ENCODE results near the gene DNAH5. TPM values are rescaled to one million over a fixed set of nuclear protein-coding genes. Genes with fewer than 3 reads are reported as not detected.

Gene DNAH5
- polyA plus RNA-seq, 1 donor (not counting 4 experiments of a cell fraction or from before 2014, with no cell fraction given): 0.73 TPM

- H3K27ac ChIP-seq (ENCODE audit: control insufficient read depth, insufficient read depth, low read length): no peak overlapping the region
- no peaks in the 10 kb centered on the region for H3K27me3 ChIP-seq (ENCODE audit: control insufficient read depth, extremely low read depth, insufficient read depth, low read length)
- no peaks in the 10 kb centered on the region for H3K9me1 ChIP-seq (ENCODE audit: control insufficient read depth, extremely low read depth, insufficient read depth, low read length)
- H3K4me2 ChIP-seq (ENCODE audit: control insufficient read depth, extremely low read depth, insufficient read depth, low read depth, low read length): no peak overlapping the region
- TF ChIP-seq EZH2 (IDR thresholded peaks at IDR 0.05; ENCODE audit: low read length): no peak
- TF ChIP-seq, protein P1, sequence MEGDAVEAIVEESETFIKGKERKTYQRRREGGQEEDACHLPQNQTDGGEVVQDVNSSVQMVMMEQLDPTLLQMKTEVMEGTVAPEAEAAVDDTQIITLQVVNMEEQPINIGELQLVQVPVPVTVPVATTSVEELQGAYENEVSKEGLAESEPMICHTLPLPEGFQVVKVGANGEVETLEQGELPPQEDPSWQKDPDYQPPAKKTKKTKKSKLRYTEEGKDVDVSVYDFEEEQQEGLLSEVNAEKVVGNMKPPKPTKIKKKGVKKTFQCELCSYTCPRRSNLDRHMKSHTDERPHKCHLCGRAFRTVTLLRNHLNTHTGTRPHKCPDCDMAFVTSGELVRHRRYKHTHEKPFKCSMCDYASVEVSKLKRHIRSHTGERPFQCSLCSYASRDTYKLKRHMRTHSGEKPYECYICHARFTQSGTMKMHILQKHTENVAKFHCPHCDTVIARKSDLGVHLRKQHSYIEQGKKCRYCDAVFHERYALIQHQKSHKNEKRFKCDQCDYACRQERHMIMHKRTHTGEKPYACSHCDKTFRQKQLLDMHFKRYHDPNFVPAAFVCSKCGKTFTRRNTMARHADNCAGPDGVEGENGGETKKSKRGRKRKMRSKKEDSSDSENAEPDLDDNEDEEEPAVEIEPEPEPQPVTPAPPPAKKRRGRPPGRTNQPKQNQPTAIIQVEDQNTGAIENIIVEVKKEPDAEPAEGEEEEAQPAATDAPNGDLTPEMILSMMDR (optimal IDR thresholded peaks at IDR 0.05 in 1 of 3, IDR thresholded peaks at IDR 0.05 in 1 of 3, conservative IDR thresholded peaks at IDR 0.05 in 1 of 3; ENCODE audit: extremely low read depth in 1 of 3, insufficient read depth in 2 of 3, low read length in 3 of 3): no peak
- DNase-seq (ENCODE audit: low read depth, low spot score): no peak
- no peaks in the 10 kb centered on the region for H3K9me3 ChIP-seq (ENCODE audit: control insufficient read depth, low read depth, low read length)
- H3K4me3 ChIP-seq (ENCODE audit: control insufficient read depth in 2 of 3, extremely low read depth in 1 of 3, insufficient read depth in 2 of 3, low read depth in 1 of 3, low read length in 3 of 3): no peak overlapping the region
- dilution Hi-C loops (cut with MboI; ENCODE audit: extremely low pct_ligation_motif_present, low sequenced_read_pairs): no loop called here
- FAIRE-seq: no peak
- no peak overlapping the region for H2AFZ ChIP-seq (ENCODE audit: control insufficient read depth, low read length)
- H4K20me1 ChIP-seq (ENCODE audit: control insufficient read depth, extremely low read depth, insufficient read depth, low read length): no peaks in the 10 kb centered on the region
- no peaks in the 10 kb centered on the region for H3K36me3 ChIP-seq (ENCODE audit: control insufficient read depth in 2 of 2, extremely low read depth in 1 of 2, insufficient read depth in 2 of 2, low read length in 2 of 2)
- no peaks in the 10 kb centered on the region for H3K79me2 ChIP-seq (ENCODE audit: control insufficient read depth, insufficient read depth, low read length)
- H3K4me1 ChIP-seq (ENCODE audit: control insufficient read depth, extremely low read depth, insufficient read depth, low read length): peaks cover 7% of the 10 kb centered on the region
- H3K9ac ChIP-seq (ENCODE audit: control insufficient read depth, extremely low read depth, insufficient read depth, low read length): no peak overlapping the region
These were observed 33.7 kb downstream of the DNAH5 start for GRCh38 chr5:13910637-13911288.

- Histone ChIP-seq H3K36me3 (ENCODE audit: control insufficient read depth in 2 of 2, extremely low read depth in 1 of 2, insufficient read depth in 2 of 2, low read length in 2 of 2) (no peaks in the 10 kb centered on the region), H3K4me3 (ENCODE audit: control insufficient read depth in 2 of 3, extremely low read depth in 1 of 3, insufficient read depth in 2 of 3, low read depth in 1 of 3, low read length in 3 of 3) (no peak overlapping the region), H2AFZ (ENCODE audit: control insufficient read depth, low read length) (no peak overlapping the region), H3K9me3 (ENCODE audit: control insufficient read depth, low read depth, low read length) (no peaks in the 10 kb centered on the region), H3K4me2 (ENCODE audit: control insufficient read depth, extremely low read depth, insufficient read depth, low read depth, low read length) (no peak overlapping the region), H3K27me3 (ENCODE audit: control insufficient read depth, extremely low read depth, insufficient read depth, low read length) (no peaks in the 10 kb centered on the region), H3K79me2 (ENCODE audit: control insufficient read depth, insufficient read depth, low read length) (no peaks in the 10 kb centered on the region), H3K9me1 (ENCODE audit: control insufficient read depth, extremely low read depth, insufficient read depth, low read length) (no peaks in the 10 kb centered on the region), H3K4me1 (ENCODE audit: control insufficient read depth, extremely low read depth, insufficient read depth, low read length) (peaks cover 7% of the 10 kb centered on the region), H3K9ac (ENCODE audit: control insufficient read depth, extremely low read depth, insufficient read depth, low read length) (no peak overlapping the region), H3K27ac (ENCODE audit: control insufficient read depth, insufficient read depth, low read length) (no peak overlapping the region), H4K20me1 (ENCODE audit: control insufficient read depth, extremely low read depth, insufficient read depth, low read length) (no peaks in the 10 kb centered on the region)
- DNase-seq (ENCODE audit: low read depth, low spot score) (no peak), FAIRE-seq (no peak)
- dilution Hi-C loops (cut with MboI; ENCODE audit: extremely low pct_ligation_motif_present, low sequenced_read_pairs): no loop called here
- TF ChIP-seq, protein P1 (optimal IDR thresholded peaks at IDR 0.05 in 1 of 3, IDR thresholded peaks at IDR 0.05 in 1 of 3, conservative IDR thresholded peaks at IDR 0.05 in 1 of 3; ENCODE audit: extremely low read depth in 1 of 3, insufficient read depth in 2 of 3, low read length in 3 of 3): no peak
- no peak for TF ChIP-seq EZH2 (IDR thresholded peaks at IDR 0.05; ENCODE audit: low read length)
These were observed 34.3 kb downstream of the DNAH5 start for GRCh38 chr5:13910201-13910600.
